H9 (cell line): ENCODE results near the gene DHCR24. TPM values are rescaled to one million over a fixed set of nuclear protein-coding genes. Genes with fewer than 3 reads are reported as not detected.
A peak's percentile ranks its signal among the peaks of the same experiment; 100 is the strongest.

Experiments used
- DNase-seq: peaks from one replicate; pipeline ENCODE4 v3.0.0-alpha.2; 2017
- H2AFZ ChIP-seq: one replicate; pipeline ENCODE4 v1.6.1; 2013; ENCODE audit warnings: mild to moderate bottlenecking, low read length, control low read depth, moderate library complexity
- H2AK5ac ChIP-seq: 2 replicates; pipeline ENCODE4 v1.6.1; 2013; ENCODE audit warnings: low read length, control low read depth, mixed read lengths; ENCODE audit not compliant: insufficient read length
- H2BK120ac ChIP-seq: one replicate; pipeline ENCODE4 v1.6.1; 2013; ENCODE audit warnings: low read depth, mild to moderate bottlenecking, low read length, control low read depth, inconsistent platforms; ENCODE audit not compliant: poor library complexity, severe bottlenecking
- H2BK12ac ChIP-seq: 2 replicates; pipeline ENCODE4 v1.6.1; 2013; ENCODE audit warnings: low read length, control low read depth, mixed read lengths, low read depth; ENCODE audit not compliant: insufficient read length
- H2BK15ac ChIP-seq: 2 replicates; pipeline ENCODE4 v1.6.1; 2013; ENCODE audit warnings: low read depth, low read length, control low read depth
- H2BK20ac ChIP-seq: one replicate; pipeline ENCODE4 v1.6.1; 2013; ENCODE audit warnings: low read depth, mild to moderate bottlenecking, low read length, control low read depth, inconsistent platforms; ENCODE audit not compliant: poor library complexity, severe bottlenecking
- H2BK5ac ChIP-seq: 2 replicates; pipeline ENCODE4 v1.6.1; 2013; ENCODE audit warnings: low read length, control low read depth, mixed read lengths; ENCODE audit not compliant: insufficient read length
- H3K14ac ChIP-seq: 2 replicates; pipeline ENCODE4 v1.6.1; 2013; ENCODE audit warnings: low read length, control low read depth; ENCODE audit not compliant: insufficient read depth
- H3K18ac ChIP-seq: 2 replicates; pipeline ENCODE4 v1.6.1; 2013; ENCODE audit warnings: low read depth, mild to moderate bottlenecking, mixed read lengths, low read length, control low read depth; ENCODE audit not compliant: insufficient read length
- H3K23ac ChIP-seq: 2 replicates; pipeline ENCODE4 v1.6.1; 2013; ENCODE audit warnings: low read length, control low read depth, mixed read lengths, low read depth; ENCODE audit not compliant: insufficient read length
- H3K23me2 ChIP-seq: 2 replicates; pipeline ENCODE4 v1.6.1; 2013; ENCODE audit warnings: low read depth, mild to moderate bottlenecking, mixed read lengths, low read length, control low read depth; ENCODE audit not compliant: insufficient read length, poor library complexity, severe bottlenecking
- H3K27ac ChIP-seq: 2 replicates; pipeline ENCODE4 v1.5.1; 2013; ENCODE audit warnings: low read length, control low read depth, mixed read lengths, low read depth; ENCODE audit not compliant: insufficient read length
- H3K27me3 ChIP-seq: 2 replicates; pipeline ENCODE4 v1.6.1; 2013; ENCODE audit warnings: low read length, control low read depth, inconsistent platforms; ENCODE audit not compliant: insufficient read depth
- H3K4ac ChIP-seq: 2 replicates; pipeline ENCODE4 v1.6.1; 2013; ENCODE audit warnings: low read depth, mild to moderate bottlenecking, control low read depth, inconsistent platforms, low read length, moderate library complexity
- H3K4me1 ChIP-seq: 2 replicates; pipeline ENCODE4 v1.6.1; 2013; ENCODE audit warnings: low read length, control low read depth, inconsistent platforms; ENCODE audit not compliant: insufficient read depth
- H3K4me2 ChIP-seq: 2 replicates; pipeline ENCODE4 v1.6.1; 2013; ENCODE audit warnings: low read length, control low read depth, mixed read lengths; ENCODE audit not compliant: insufficient read length, insufficient read depth
- H3K56ac ChIP-seq: 2 replicates; pipeline ENCODE4 v1.6.1; 2013; ENCODE audit warnings: low read depth, mild to moderate bottlenecking, mixed read lengths, low read length, control low read depth; ENCODE audit not compliant: insufficient read length
- H3K79me1 ChIP-seq: 2 replicates; pipeline ENCODE4 v1.6.1; 2013; ENCODE audit warnings: low read depth, mild to moderate bottlenecking, moderate library complexity, low read length, control low read depth, inconsistent platforms; ENCODE audit not compliant: insufficient read depth, poor library complexity, severe bottlenecking
- H3K79me2 ChIP-seq: 2 replicates; pipeline ENCODE4 v1.6.1; 2013; ENCODE audit warnings: low read length, control low read depth, inconsistent platforms; ENCODE audit not compliant: insufficient read depth
- H3K9ac ChIP-seq: 2 replicates; pipeline ENCODE4 v1.6.1; 2013; ENCODE audit warnings: low read length, control low read depth, mixed read lengths; ENCODE audit not compliant: insufficient read length; ENCODE audit errors: extremely low read depth
- H3K9me3 ChIP-seq: one replicate; pipeline ENCODE4 v1.6.1; 2013; ENCODE audit warnings: low read depth, low read length, inconsistent platforms; ENCODE audit not compliant: control insufficient read depth
- H3T11ph ChIP-seq: one replicate; pipeline ENCODE4 v1.6.1; 2013; ENCODE audit warnings: mild to moderate bottlenecking, low read length, control low read depth, inconsistent platforms
- H4K20me1 ChIP-seq: one replicate; pipeline ENCODE4 v1.6.1; 2013; ENCODE audit not compliant: control insufficient read depth, insufficient read length, insufficient read depth
- H4K5ac ChIP-seq: 2 replicates; pipeline ENCODE4 v1.6.1; 2013; ENCODE audit warnings: low read depth, mild to moderate bottlenecking, mixed read lengths, low read length, control low read depth; ENCODE audit not compliant: insufficient read length
- H4K8ac ChIP-seq: replicated peaks from 2 replicates; pipeline ENCODE4 v1.6.1; 2013; ENCODE audit warnings: low read length, control low read depth, mixed read lengths, low read depth; ENCODE audit not compliant: insufficient read length
- H4K91ac ChIP-seq: 2 replicates; pipeline ENCODE4 v1.6.1; 2013; ENCODE audit warnings: low read depth, mild to moderate bottlenecking, moderate library complexity, mixed read lengths, low read length, control low read depth; ENCODE audit not compliant: insufficient read length
- H3K27ac Mint-ChIP-seq, 3 experiments: 2 replicates in 2 of 3; 3 replicates in 1 of 3; pipeline ENCODE4 v1.8.0; 2020 to 2021; ENCODE audit warnings: mixed read lengths in 3 of 3, mild to moderate bottlenecking in 1 of 3, moderate library complexity in 1 of 3
- H3K27me3 Mint-ChIP-seq: 2 replicates; pipeline ENCODE4 v1.8.0; 2021; ENCODE audit warnings: low read depth, mild to moderate bottlenecking, moderate library complexity, mixed read lengths
- H3K36me3 Mint-ChIP-seq, 3 experiments: 2 replicates in 2 of 3; 3 replicates in 1 of 3; pipeline ENCODE4 v1.8.0; 2020 to 2021; ENCODE audit warnings: low read depth in 3 of 3, mixed read lengths in 3 of 3; ENCODE audit not compliant: insufficient read depth in 1 of 3
- H3K4me1 Mint-ChIP-seq, 2 experiments: 2 replicates each; pipeline ENCODE4 v1.8.0; 2020; ENCODE audit warnings: mixed read lengths in 2 of 2
- H3K4me3 Mint-ChIP-seq, 2 experiments: 2 replicates in 1 of 2; 3 replicates in 1 of 2; pipeline ENCODE4 v1.8.0; 2020 to 2021; ENCODE audit warnings: mild to moderate bottlenecking in 2 of 2, mixed read lengths in 2 of 2, moderate library complexity in 1 of 2
- H3K9me3 Mint-ChIP-seq, 2 experiments: 2 replicates in 1 of 2; 3 replicates in 1 of 2; pipeline ENCODE4 v1.8.0; 2020; ENCODE audit warnings: mild to moderate bottlenecking in 2 of 2, mixed read lengths in 2 of 2, moderate library complexity in 1 of 2
- CTCF ChIP-seq: fragments of 200-600 bp; sonication (generic); conservative IDR thresholded peaks from 3 replicates; pipeline ENCODE4 v1.8.0; 2021; ENCODE audit warnings: antibody characterized with exemption, mild to moderate bottlenecking
- WGBS: extraction: QIAGEN DNeasy Blood & Tissue Kit; methylation state at CpG from one replicate; pipeline ENCODE4 v1.1.7; 2013; ENCODE audit warnings: missing lambda C conversion rate, low lambda C conversion rate, mixed read lengths; ENCODE audit not compliant: insufficient read length; ENCODE audit errors: extremely low coverage; 5-methylcytosine and 5-hydroxymethylcytosine counted together
- total RNA-seq: library from RNA; stranded (reverse); gene quantifications from 2 replicates; pipeline ENCODE4 v1.2.1, GENCODE V29; 2021

DHCR24 gene
- total RNA-seq, 1 experiment from 2014 or later, result 318 TPM

GRCh38 chr1:54888080-54888733, 1.2 kb upstream of the DHCR24 start:
- H2BK12ac ChIP-seq, result no peak overlapping the region
- H4K20me1 ChIP-seq, result no peaks in the 10 kb centered on the region
- no peak overlapping the region for H2BK15ac ChIP-seq
- peaks cover 38 to 43% of the 10 kb centered on the region in 2 experiments for H3K4me1 Mint-ChIP-seq
- no peak overlapping the region for H3T11ph ChIP-seq
- H3K23ac ChIP-seq, result no peak overlapping the region
- no peak overlapping the region for H2BK20ac ChIP-seq
- H4K91ac ChIP-seq, result no peak overlapping the region
- H2BK120ac ChIP-seq, result no peak overlapping the region
- H3K4me3 Mint-ChIP-seq, result peak overlapping the region; percentile 92 to 94
- H3K23me2 ChIP-seq, result peaks cover 15% of the 10 kb centered on the region
- H3K9ac ChIP-seq, result no peak overlapping the region
- H2AFZ ChIP-seq, result no peak overlapping the region
- H3K4me2 ChIP-seq, result peak overlapping the region; percentile 92
- no peak overlapping the region; the same call in 1 of the 2 replicates for H3K14ac ChIP-seq
- TF ChIP-seq CTCF, result no peak
- no peak overlapping the region for H2AK5ac ChIP-seq
- no peak overlapping the region for H3K18ac ChIP-seq
- H4K5ac ChIP-seq, result no peak overlapping the region
- H4K8ac ChIP-seq, result no peak overlapping the region
- H3K9me3 Mint-ChIP-seq, result no peaks in the 10 kb centered on the region
- WGBS, result no CpG with 5 or more reads among the region's 7 CpGs
- peaks cover 8% of the 10 kb centered on the region for H3K79me1 ChIP-seq
- H3K27me3 Mint-ChIP-seq, result no peaks in the 10 kb centered on the region
- H3K27me3 ChIP-seq, result no peaks in the 10 kb centered on the region
- H3K56ac ChIP-seq, result no peak overlapping the region
- peak overlapping the region; percentile 31 to 98 (median 79); a peak in 5 of 7 replicates for H3K27ac Mint-ChIP-seq
- no peak overlapping the region for H2BK5ac ChIP-seq
- peaks cover 14% of the 10 kb centered on the region for H3K4me1 ChIP-seq
- peak; percentile 54 for DNase-seq
- peaks cover 37% of the 10 kb centered on the region for H3K79me2 ChIP-seq
- H3K4ac ChIP-seq, result no peak overlapping the region
- no peaks in the 10 kb centered on the region for H3K9me3 ChIP-seq
- no peak overlapping the region for H3K27ac ChIP-seq
- H3K36me3 Mint-ChIP-seq, result peaks cover 20 to 32% (median 29%) of the 10 kb centered on the region in 3 experiments
